GM15510 (cell line): ENCODE measurements around the gene STAG1.

Experiments
- POLR2A ChIP-seq: IDR thresholded peaks from 3 replicates; pipeline ENCODE4 v1.6.1; 2011; ENCODE audit warnings: borderline replicate concordance; ENCODE audit not compliant: insufficient read length; ENCODE audit errors: extremely low read depth

The STAG1 gene

GRCh38 chr3:136427236-136427635 is 324.9 kb downstream of the STAG1 start:
- no peak for TF ChIP-seq POLR2A

GRCh38 chr3:136414476-136414875 is 337.7 kb downstream of the STAG1 start:
- TF ChIP-seq POLR2A: no peak

GRCh38 chr3:136412307-136412706 is 339.9 kb downstream of the STAG1 start:
- TF ChIP-seq POLR2A: no peak

GRCh38 chr3:136409549-136409948 is 342.6 kb downstream of the STAG1 start:
- TF ChIP-seq POLR2A: no peak

GRCh38 chr3:136404056-136404455 is 348.1 kb downstream of the STAG1 start:
- TF ChIP-seq POLR2A: no peak

GRCh38 chr3:136396916-136397315 is 355.3 kb downstream of the STAG1 start:
- no peak for TF ChIP-seq POLR2A

GRCh38 chr3:136390574-136390973 is 361.6 kb downstream of the STAG1 start:
- TF ChIP-seq POLR2A: no peak

GRCh38 chr3:136387031-136387430 is 365.1 kb downstream of the STAG1 start:
- TF ChIP-seq POLR2A: no peak

GRCh38 chr3:136385457-136385856 is 366.7 kb downstream of the STAG1 start:
- TF ChIP-seq POLR2A: no peak

- TF ChIP-seq POLR2A: no peak
These were observed 371.1 kb downstream of the STAG1 start for GRCh38 chr3:136381051-136381450.

GRCh38 chr3:136380530-136380929 is 371.6 kb downstream of the STAG1 start:
- no peak for TF ChIP-seq POLR2A

GRCh38 chr3:136378011-136378410 is 374.2 kb downstream of the STAG1 start:
- TF ChIP-seq POLR2A: no peak

- no peak for TF ChIP-seq POLR2A
These were observed 374.7 kb downstream of the STAG1 start for GRCh38 chr3:136377508-136377907.

GRCh38 chr3:136366289-136366688 is 385.9 kb downstream of the STAG1 start:
- no peak for TF ChIP-seq POLR2A

- no peak for TF ChIP-seq POLR2A
These were observed 398.7 kb downstream of the STAG1 start for GRCh38 chr3:136353461-136353860.

GRCh38 chr3:136351905-136352304 is 400.3 kb downstream of the STAG1 start:
- no peak for TF ChIP-seq POLR2A

- no peak for TF ChIP-seq POLR2A
These were observed 400.8 kb downstream of the STAG1 start for GRCh38 chr3:136351351-136351750.

- no peak for TF ChIP-seq POLR2A
These were observed 401.6 kb downstream of the STAG1 start for GRCh38 chr3:136350557-136350956.

GRCh38 chr3:136350132-136350531 is 402.0 kb downstream of the STAG1 start:
- TF ChIP-seq POLR2A: no peak

GRCh38 chr3:136346486-136346885 is 405.7 kb downstream of the STAG1 start:
- no peak for TF ChIP-seq POLR2A
